ENCODE measurements around the gene FUS.

Gene FUS

DNA sequence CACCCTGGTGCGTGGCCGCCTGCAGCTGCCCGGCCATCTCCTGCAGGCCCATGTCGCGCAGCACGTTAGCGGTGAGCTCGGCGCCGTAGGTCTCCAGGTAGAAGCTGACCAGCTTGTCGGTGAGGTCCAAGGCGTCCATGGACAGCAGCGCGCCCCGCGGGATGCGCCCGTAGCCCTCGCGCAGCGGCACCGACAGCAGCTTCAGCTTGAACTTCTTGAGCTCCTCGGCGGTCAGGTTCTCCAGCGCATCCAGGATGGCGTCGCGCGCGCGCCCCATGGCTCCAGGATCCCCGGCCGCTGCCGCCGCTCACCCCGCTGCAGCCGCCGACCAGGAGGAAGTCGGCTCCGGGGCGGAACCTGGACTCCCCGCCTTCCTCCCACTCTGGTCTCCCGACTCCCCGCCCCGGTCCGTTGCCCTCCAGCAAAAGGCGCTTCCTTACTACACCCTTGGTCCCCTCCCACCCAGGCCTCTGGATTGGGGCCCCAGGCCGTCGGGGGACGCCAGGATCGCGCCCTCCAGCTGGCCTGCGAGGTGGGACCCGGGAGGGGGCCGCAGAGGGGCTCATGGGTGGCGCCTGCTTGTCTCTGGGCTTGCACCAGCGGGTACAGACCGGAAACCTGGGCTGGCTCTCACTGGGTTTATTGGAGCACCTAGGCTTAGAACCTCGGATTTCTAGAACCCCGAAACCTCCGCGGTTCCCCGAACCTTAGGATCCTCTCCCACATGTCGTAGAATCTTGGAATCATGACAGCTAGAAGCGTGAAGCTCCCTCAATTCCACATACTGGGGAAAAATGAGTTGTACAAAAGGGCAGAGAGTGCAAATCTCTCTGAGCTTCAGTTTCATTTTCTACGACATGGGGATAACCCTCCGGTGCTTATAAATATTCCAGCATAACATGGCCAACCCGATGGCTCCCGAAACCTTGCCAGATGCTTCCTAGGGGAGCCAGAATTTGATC lies 22.8 kb downstream of the FUS start, which contains the start of gene PYCARD:
Gene PYCARD (minus strand): TSS at position 347 of the 962 bp plus-strand sequence. CDS start 70 bp downstream, at position 277.
- no peak for DNase-seq (ENCODE audit: low read depth)

DNA sequence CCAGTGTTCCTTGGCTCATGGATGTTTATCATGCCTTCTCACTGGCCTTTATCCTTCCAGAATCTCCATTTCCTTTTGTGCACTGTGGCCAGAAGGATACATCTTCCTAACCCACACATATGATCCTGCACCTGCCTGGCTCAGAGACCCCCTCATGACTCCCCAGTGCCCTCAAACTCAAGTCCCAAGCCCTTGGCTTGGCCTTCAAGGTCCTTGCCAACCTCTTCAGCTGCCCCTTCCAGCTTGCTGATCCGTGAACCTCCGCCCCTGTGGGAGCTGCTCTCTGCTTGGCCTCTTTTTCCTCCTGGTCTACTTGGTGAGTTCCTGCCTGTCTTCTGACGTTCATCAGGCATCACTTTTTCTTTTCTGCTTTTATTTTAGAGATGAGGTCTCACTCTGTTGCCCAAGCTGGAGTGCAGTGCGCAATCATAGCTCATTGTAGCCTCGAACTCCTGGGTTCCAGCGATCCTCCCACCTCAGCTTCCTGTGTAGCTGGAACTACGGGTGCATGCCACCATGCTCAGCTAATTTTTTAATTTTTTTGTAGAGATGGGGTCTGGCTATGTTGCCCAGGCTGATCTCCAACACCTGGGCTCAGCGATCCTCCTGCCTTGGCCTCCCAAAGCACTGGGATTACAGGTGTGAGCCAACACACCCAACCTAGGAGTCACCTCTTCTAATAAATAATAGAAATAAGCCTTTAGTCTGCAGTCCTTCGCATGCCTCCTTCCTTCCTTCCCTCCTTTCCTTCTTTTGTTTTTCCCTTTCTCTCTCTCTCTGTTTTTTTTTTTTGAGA lies 25.1 kb downstream of the FUS start:
- DNase-seq (ENCODE audit: low read depth), result no peak

DNA sequence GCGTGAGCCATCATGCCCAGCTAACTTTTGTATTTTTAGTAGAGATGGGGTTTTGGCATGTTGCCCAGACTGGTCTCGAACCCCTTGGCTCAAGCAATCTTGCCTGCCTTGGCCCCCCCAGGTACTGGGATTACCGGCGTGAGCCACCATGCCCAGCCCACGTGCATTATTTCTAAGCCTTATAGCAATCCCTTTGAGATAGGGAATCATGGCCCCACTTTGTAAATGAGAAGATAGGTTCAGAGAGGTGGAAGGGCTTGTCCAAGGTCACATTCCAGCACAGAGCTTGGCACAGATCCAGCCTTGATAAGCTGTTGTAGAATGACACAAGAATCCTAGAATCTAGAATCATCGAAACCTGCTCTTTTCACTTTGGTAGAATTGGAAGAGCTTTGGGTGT lies 26.8 kb downstream of the FUS start:
- DNase-seq (ENCODE audit: low read depth), result no peak

DNA sequence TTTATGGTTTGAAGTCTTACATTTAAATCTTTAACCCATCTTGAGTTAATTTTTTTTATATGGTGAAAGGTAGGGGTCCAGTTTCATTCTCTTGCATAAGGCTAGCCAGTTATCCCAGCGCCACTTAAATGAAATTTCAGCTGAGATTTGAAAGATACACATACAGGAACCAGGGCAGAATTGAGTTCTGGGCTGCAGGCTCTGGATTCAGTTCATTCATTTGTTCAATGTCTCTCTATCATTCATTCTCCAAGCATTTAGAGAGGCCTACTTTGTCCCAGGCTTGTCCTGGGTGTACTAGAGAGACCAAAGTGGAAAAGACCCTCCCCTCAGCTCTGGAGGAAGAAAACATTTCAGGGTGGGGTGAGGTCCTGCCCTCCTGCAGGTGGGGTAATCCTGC lies 33.4 kb downstream of the FUS start:
- no peak for DNase-seq (ENCODE audit: low read depth)

DNA sequence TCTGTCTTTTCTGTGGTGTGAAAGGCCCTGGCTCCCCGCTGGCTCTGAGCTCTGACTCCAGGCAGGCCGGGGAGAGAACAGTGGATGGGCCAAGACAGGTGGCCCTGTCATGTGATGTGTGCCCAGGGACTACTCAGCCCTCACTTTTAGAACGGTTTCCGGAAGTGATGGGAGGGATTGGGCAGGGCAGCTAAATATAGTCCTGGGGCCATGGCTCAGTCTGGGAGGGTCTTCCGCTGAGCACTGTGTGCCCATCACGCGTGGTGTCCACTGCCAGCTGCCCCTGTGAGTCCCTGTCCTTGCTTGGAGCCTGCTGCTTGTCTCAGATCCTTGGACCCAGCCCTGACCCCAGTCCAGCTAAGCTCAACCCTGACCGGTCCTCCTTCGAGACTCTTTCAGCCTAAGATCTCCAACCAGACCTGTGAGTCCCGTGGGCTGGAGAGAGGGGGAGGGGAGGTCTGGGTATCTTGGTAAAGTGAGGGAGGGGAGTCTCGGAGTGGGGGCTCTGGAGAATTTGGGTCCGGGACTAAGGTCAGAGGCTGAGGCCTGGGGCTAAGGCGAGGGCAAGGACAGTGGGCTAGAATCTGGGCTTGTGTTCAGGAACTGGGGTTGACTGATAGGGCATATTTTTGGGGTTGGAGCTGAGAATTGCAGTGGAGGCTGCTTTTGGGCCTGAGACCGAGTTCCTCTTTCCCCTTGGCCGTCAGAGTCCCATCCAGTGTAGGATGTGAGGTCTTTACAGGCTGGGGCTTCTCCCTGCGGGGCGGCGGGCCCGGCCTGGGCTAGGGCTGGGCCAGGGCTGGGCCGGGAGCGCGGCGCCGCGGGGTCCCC lies 34.2 kb downstream of the FUS start, which contains the start of gene TRIM72:
Gene TRIM72 (plus strand): TSS at position 243 of the 831 bp plus-strand sequence. CDS start 620 bp downstream, outside the sequence.
- no peak for DNase-seq (ENCODE audit: low read depth)

DNA sequence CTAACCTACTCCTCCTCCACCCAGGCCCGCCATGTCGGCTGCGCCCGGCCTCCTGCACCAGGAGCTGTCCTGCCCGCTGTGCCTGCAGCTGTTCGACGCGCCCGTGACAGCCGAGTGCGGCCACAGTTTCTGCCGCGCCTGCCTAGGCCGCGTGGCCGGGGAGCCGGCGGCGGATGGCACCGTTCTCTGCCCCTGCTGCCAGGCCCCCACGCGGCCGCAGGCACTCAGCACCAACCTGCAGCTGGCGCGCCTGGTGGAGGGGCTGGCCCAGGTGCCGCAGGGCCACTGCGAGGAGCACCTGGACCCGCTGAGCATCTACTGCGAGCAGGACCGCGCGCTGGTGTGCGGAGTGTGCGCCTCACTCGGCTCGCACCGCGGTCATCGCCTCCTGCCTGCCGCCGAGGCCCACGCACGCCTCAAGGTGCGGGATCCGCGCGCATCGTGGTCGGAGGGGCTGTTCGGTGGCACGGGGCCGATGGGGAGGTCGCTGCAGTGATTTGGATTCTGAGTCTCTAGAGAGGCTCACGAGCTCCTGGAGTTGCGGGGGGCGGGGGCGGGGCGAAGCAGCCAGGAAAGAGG lies 34.9 kb downstream of the FUS start:
- DNase-seq (ENCODE audit: low read depth), result no peak

DNA sequence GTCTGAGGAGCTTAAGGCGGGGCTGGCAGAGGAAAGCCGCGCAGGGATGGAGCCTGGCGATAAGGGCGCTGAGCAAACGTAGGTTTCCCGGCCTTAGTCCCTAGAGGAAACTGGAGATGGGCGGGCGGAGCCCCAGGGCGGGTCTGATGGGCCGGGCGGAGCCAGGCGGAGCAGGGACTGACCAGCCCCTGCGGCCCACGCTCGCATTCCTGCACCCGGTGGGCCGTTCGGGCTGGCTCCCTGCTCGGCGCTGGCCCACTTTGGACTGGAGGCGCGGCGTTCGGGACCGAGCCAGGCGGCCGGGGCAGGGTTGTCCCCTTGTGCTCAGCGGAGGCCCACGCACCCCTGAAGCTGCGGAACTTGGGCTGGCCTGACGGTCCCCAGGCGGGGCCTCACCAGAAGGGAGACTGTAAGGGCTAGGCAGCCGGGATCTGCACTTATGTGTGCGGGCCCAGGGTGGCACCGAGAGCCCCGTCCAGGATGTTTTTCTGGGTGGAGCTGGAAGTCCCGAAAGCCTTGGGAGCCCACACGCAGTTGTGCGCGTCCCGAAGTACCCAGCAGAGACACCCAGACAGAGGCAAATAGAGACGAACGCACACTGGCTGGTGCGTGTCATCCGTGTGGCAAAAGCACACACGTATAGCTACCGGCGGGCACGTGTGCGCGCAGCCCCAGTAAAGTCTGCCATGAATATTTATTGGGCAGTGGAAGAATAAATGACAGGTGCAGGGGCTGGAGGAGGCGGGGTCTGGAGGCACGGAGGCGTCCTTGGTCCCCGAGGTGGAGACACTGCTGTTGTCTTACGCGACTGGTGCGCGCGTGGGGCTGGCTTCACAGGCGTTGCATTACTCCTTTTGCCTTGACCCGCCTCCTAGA lies 35.6 kb downstream of the FUS start:
- no peak for DNase-seq (ENCODE audit: low read depth)

DNA sequence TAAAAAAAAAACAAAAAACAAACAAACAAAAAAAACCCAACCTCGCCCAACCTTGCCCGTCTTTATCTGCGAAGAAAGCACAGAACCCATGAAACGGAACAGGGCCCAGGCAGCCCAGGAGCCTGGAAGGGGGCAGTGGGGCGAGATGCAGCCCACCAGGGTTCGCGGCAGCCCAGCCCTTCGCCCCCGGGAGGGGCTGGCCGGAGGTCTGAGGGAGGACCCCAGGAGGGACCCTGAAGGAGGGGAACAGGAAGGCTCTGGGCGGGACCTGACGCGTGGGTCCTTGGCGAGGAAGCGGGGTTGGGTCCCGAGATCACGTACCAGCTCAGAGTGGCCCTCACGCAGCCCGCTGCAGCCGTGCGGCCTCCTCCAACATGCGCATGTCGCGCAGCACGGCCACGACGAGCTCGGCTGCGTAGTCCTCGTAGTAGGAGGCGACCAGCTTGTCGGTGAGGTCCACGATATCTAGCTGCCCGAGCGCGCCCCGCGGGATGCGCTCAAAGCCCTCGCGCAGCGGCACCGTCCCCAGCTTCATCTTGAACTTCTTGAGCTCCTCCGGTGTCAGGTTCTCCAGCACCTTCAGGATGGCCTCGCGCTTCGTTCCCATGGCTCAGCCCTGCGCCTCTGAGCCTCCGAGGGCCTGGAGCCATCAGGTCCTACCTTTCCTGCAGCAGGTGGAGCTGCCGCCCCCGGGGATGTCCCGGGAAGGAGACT lies 36.6 kb downstream of the FUS start, which contains the start of gene PYDC1:
Gene PYDC1 (minus strand): TSS at position 714 of the 714 bp plus-strand sequence. CDS start 107 bp downstream, at position 607.
- DNase-seq (ENCODE audit: low read depth), result no peak

DNA sequence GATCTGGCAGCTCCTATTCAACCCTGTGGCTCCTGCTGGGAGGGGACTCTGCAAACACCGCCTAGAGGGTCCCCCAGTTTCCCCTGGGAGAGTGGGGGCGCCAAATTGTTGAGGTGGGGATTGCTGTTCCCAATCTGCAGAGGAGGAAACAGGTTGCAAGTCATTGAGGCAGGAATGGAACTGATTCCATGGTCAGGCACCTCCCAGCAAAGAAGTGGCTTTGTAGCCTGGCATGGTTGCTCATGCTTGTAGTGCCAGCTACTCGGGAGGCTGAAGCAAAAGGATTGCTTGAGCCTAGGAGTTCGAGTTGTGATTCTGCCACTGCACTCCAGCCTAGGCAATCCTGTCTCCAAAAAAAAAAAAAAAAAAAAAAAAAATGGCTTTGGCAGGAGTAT lies 37.2 kb downstream of the FUS start:
- no peak for DNase-seq (ENCODE audit: low read depth)

DNA sequence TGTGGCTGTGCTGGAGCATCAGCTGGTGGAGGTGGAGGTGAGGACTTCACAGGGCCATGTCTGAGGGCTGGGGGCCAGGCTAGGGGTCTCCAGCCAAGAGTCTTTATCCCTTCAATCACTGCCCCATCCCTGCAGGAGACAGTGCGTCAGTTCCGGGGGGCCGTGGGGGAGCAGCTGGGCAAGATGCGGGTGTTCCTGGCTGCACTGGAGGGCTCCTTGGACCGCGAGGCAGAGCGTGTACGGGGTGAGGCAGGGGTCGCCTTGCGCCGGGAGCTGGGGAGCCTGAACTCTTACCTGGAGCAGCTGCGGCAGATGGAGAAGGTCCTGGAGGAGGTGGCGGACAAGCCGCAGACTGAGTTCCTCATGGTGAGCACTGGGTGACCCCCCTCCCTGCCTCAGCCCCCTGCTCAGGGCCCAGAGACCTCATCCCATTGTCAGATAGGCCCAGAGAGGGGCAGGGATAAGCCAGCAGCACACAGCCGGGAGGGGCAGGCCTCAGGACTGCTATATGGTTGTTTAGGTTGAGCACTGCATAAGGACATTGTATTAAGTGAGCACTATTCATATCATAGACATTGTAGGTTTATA lies 39.3 kb downstream of the FUS start:
- DNase-seq (ENCODE audit: low read depth), result no peak

DNA sequence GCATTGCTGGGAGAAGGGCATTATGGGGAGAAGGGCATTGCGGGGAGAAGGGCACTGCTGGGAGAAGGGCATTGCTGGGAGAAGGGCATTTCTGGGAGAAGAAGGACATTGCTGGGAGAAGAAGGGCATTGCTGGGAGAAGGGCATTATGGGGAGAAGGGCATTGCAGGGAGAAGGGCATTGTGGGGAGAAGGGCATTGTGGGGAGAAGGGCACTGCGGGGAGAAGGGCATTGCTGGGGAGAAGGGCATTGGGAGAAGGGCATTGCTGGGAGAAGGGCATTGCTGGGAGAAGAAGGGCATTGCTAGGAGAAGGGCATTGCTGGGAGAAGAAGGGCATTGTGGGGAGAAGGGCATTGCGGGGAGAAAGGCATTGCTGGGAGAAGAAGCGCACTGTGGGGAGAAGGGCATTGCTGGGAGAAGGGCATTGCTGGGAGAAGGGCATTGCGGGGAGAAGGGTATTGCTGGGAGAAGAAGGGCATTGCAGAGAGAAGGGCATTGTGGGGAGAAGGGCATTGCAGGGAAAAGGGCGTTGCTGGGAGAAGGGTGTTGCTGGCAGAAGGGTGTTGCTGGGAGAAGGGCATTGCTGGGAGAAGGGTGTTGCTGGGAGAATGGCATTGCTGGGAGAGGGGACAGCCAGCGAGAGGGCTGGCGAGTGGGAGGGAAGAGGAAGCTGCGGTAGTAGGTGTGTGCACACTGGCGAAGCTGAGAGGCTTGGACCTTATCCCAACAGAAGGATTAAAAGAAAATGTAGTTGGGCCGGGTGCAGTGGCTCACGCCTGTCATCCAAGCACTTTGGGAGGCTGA lies 41.6 kb downstream of the FUS start:
- no peak for DNase-seq (ENCODE audit: low read depth)

DNA sequence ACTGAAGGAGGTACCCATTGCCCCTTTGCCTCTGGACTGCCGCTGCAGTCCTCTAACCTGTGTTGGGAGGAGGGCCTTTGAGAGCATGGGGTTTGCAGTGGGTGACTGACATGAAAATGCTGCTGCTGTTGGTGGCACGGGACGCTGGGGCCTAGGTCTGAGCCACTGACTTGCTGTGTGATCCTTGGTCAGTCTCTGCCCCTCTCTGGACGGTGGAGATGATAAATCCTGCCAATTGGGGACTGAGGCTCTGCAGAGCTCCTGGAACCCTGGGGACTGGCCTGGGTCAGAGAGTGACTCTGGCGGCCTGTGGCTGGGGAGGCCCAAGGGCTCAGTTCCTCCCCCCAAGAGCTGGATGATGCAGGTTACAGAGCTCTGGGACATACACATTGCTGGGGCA lies 43.1 kb downstream of the FUS start:
- no peak for DNase-seq (ENCODE audit: low read depth)

DNA sequence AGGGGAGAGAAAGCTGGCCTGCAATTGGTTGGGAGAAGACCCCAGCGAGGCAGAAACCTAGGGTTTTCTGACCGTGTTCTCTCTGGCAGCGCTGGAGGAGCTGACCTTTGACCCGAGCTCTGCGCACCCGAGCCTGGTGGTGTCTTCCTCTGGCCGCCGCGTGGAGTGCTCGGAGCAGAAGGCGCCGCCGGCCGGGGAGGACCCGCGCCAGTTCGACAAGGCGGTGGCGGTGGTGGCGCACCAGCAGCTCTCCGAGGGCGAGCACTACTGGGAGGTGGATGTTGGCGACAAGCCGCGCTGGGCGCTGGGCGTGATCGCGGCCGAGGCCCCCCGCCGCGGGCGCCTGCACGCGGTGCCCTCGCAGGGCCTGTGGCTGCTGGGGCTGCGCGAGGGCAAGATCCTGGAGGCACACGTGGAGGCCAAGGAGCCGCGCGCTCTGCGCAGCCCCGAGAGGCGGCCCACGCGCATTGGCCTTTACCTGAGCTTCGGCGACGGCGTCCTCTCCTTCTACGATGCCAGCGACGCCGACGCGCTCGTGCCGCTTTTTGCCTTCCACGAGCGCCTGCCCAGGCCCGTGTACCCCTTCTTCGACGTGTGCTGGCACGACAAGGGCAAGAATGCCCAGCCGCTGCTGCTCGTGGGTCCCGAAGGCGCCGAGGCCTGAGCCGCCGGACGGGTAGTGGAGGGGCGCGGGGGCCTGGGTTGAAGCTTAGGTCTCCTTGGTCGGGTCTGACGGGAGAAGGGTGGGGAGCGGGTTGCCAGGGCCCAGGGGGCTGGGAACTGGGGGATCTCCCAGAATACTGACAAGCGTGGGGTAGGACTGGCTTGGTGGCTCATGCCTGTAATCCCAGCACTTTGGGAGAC lies 44.4 kb downstream of the FUS start:
- DNase-seq (ENCODE audit: low read depth), result no peak

DNA sequence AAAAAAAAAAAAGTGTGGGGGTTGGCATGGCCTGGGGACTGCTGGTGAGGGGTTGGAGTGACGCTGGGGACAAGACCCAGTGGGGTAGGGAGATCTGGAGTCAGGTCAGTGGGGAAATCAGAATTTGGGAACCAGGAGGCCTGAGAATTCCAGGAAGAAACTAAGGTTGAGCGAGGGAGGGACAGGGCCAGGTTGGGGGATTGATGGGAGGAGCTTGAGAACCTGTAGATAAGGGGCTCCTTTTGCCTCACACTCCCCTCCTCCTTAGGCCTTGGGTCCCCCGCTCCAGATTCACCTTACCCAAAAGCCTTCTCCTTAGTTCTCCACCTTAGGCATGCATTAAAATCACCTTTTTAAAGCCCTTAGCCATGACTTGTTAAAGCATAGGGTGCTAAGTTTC lies 45.3 kb downstream of the FUS start:
- DNase-seq (ENCODE audit: low read depth), result no peak

DNA sequence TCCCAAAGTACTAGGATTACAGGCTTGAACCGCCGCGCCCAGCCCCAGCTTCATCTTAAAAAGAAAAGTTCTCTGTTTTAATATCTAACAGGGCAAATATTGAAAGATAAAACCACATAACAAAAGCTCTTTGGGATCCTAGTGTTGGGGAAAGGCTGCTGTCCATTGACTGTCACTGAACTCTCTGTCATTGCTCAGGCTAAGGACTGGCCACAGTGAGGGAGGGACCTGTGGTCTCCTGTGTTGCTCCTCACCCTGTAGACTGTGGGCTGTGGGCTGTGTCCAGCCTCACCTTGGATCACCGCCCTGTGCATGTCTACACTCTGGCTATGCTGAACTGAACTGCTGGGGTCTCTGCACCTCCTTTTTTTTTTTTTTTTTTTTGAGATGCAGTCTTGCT lies 48.3 kb downstream of the FUS start:
- DNase-seq (ENCODE audit: low read depth), result no peak

DNA sequence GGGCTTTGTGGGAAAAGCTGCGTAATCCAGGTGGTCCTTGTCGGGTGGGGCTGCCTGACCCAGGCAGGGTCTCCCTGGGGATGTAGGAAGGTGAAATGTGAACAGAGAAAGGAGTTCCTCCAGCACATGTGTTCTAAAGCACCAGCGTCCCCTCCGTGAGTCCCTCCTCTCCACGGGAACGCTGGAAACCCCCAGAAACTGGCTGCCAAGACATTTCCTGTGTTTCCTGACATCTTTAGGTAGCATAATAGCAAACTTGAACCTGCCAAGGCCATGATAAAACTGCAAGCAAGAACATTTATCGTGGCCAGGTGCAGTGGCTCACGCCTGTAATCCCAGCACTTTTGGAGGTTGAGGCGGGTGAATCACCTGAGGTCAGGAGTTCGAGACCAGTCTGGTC lies 49.6 kb downstream of the FUS start:
- no peak for DNase-seq (ENCODE audit: low read depth)

DNA sequence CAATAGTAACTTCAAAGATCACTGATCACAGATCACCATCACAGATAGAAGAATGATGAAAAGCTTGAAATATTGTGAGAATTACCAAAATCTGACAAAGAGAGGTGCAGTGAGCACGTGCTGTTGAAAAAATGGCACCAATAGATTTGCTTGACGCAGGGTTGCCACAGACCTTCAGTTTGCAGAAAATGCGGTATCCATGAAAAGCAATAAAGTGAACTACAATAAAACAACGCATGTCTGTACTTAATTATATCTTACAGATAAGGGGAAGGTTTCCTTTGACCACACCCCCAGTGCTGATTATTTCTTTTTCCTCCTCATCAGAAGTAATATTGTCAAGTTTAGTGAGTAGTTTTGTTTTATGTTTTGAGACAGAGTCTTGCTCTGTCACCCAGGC lies 58.1 kb downstream of the FUS start:
- no peak for DNase-seq (ENCODE audit: low read depth)
